ENCODE data around the gene TMEM40.

Gene TMEM40

DNA sequence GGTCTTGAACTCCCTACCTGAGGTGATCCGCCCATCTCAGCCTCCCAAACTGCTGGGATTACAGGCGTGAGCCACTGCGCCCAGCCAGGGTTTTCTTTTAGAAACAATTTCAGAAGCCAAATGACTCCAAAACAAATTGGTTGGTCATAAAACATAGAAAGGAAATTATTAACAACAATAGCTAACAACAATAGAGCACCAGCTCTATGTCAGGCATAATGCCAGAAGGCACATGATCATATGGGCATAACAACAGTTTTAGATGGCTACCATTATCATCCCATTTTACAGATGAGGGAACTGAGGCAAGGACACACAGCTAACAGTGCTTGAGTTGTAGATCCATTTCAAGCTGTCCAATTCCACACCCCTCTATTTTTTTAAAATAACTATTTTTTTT is 73.0 kb downstream of the TMEM40 start:
- DNase-seq (ENCODE audit: low spot score) = no peak

More for the DNA sequence above, 73.0 kb downstream of the TMEM40 start:
- TF ChIP-seq, protein P1, sequence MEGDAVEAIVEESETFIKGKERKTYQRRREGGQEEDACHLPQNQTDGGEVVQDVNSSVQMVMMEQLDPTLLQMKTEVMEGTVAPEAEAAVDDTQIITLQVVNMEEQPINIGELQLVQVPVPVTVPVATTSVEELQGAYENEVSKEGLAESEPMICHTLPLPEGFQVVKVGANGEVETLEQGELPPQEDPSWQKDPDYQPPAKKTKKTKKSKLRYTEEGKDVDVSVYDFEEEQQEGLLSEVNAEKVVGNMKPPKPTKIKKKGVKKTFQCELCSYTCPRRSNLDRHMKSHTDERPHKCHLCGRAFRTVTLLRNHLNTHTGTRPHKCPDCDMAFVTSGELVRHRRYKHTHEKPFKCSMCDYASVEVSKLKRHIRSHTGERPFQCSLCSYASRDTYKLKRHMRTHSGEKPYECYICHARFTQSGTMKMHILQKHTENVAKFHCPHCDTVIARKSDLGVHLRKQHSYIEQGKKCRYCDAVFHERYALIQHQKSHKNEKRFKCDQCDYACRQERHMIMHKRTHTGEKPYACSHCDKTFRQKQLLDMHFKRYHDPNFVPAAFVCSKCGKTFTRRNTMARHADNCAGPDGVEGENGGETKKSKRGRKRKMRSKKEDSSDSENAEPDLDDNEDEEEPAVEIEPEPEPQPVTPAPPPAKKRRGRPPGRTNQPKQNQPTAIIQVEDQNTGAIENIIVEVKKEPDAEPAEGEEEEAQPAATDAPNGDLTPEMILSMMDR (IDR thresholded peaks at IDR 0.05; ENCODE audit: extremely low read depth, missing control alignments) = no peak

All from GM20000 (cell line).